HG03196 (cell line): ENCODE measurements around the gene OLFML1.

Experiments used
- ATAC-seq: cut with Tn5 transposase; IDR thresholded peaks from one replicate; pipeline ENCODE4 v1.9.1; 2021; ENCODE audit not compliant: unreplicated experiment

OLFML1 gene

DNA sequence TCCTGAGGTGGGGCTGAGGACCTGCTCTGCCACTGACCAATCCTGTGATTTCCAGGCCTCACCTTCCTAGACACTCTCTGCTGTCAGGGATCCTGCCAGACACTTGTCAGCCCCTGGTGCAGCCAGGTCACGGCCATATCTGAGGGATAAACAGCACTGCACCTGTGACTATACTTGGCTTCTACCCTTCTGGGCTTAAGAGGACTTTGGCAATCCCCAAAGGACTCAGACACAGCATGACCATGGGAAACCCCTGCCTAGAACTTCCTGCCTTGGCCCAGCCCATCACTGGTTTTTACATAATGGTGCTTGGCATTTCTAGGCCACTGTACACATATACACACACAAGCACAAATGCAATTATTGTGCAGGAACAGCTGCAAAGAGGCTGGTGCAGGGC is 11.6 kb upstream of the OLFML1 start:
- peak; percentile 86 for ATAC-seq

- no peak for ATAC-seq
Measured at GRCh38 chr11:7480113-7480512, 5.2 kb upstream of the OLFML1 start.

GRCh38 chr11:7484131-7484530 is 1.2 kb upstream of the OLFML1 start:
- no peak for ATAC-seq

DNA sequence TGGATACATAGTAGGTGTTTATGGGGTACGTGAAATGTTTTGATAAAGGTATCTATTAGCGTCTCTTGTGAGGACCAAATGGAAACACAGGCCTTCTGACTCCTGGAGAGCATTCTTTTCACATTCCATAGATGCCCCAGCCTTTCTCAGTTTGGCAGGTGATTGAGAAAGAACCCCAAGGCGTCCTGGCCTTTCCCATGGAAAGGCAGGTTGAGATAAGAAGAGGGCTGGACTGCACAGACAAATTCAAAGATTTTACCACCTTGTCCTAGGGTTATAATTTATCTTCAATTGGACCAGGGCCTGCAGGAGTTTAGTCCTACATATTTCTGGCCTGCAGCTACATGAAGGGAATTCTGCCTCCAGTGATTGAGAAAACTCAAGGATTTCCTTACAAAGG is 661 bp upstream of the OLFML1 start:
- no peak for ATAC-seq

DNA sequence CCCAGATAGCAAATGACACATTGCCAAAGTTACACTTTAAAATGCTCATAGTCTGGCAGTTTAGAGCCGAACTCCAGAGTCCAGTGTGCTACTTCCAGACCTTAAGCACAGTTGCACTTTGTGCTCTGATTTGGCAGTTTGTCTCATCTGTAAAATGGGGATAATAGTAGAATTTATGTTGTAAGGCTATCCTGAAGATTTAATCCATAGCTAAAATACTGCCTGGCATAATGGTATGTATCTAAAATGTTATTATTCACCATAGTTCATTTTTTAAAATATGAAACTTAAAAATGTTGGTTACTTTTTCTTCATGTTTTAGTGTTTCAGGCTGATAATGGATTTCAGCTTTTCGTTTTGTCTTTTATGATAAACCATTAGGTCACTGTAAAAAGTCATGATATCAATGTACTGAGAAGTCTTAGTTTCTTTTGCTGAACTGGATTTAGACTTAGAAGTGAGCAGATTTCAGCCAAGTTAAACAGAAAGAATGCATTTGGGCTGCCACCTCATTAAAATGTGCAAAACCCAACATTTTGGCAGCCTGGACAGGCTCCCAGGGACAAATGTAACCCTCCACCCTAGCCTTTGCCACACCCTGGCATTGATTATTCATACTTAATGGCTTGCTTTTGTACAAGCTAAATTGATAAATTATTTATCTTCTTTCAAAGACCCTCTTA is 933 bp downstream of the OLFML1 start:
- ATAC-seq: no peak

DNA sequence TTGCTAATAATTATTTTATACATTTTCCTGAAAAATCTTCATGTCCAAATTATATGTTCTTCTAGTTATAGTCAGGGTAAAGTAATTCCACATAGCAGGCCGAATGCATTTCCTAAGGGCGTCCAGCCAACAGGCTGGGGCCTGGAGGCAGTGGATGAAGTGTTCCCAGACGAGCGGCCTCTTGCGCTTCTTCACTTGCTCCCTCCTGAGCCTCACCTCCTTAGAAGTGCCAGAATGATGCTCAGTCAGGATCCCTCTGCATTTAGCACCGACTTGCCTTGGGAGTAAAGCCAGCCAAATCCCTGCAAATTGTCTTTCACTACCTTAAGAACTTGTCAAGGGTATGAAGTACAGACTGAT is 1.5 kb downstream of the OLFML1 start:
- no peak for ATAC-seq

DNA sequence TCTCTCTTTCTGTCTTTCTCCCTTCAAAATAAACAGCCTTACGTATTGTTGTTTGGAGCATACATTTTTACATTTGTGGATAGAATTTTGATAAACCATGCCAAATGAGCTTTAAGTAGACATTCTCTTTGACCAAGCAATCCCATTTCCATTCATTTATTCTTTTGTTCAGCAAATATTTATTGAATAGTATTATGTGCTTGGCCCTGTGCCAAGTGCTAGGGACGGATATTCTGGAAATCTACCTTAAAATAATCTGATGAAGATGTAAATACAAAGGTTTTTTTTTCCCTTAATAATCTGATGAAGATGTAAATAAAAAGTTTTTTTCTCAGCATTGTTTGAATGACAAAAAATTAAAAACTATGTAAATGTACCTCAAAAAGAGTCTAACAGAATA is 2.1 kb downstream of the OLFML1 start:
- no peak for ATAC-seq

- no peak for ATAC-seq
Measured at GRCh38 chr11:7488681-7489080, 3.4 kb downstream of the OLFML1 start.

DNA sequence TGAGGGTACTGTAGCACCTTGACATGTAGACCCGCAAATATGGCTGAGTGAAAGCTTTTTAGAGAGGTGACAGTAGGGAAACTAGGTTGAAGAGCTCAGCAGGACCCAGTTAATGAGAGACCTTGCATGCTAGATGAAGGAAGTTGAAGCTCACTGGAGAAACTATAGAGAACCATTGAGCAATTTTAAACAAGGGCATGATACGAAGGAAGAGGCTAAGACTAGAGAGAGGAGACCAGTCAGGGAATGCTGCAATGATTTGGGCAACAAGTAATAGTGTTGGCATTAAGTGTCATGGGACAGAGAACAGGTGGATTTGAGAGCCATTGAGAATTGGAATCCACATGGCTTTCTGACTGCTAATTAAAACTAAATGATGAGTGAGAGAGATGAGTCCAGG is 4.1 kb downstream of the OLFML1 start:
- no peak for ATAC-seq

GRCh38 chr11:7490054-7490453 is 4.7 kb downstream of the OLFML1 start:
- no peak for ATAC-seq

- no peak for ATAC-seq
Measured at GRCh38 chr11:7490535-7490934, 5.2 kb downstream of the OLFML1 start.

DNA sequence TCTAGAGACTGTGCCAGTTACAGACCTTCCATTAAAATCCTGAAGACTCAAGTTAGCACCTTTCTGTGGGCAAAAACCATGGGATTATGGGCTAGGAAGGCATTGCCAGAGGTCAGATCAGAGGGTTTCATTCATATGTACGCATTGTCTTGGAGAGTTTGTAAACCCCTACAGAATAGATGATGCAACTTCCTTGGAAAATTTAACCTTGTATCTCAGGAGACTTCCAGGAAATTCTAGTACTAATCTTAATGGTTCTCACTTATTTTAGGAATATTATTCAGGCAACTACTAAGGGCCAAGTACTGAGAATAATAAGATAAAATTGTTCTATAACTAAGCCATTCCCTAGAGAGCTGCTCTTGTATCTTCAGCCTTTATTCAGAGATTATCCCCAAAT is 6.9 kb downstream of the OLFML1 start:
- ATAC-seq: no peak

GRCh38 chr11:7493670-7494069 is 8.4 kb downstream of the OLFML1 start:
- no peak for ATAC-seq

DNA sequence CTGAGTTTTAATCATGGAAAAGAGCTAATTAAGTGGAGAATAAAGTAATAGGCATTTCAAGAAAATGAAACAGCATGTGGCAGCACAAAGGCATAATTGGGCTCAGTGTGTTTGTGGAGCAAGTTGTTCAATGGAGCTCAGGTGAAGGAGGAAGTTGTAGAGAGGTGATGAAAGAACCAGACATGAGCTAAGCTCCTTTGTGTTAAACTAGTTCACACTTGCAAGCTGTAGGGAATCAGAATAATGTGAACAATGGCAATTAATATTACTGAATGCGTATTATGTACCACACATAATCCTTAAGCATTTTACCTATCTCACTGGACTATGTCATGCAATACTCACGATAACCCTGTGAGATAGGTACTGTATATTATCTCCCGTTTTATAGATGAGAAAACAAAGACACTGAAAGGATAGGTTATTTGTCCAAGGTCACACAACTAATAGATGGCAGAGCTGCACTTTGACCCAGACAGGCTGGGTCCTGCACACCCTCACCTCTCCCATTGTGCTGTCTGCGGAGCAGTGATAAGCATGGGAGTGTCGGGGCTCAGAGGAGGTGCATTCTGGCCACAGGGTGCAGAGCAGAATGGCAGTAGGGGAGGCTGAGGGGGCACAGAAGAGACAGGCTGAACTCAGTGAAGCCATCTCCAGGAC is 8.9 kb downstream of the OLFML1 start:
- no peak for ATAC-seq

DNA sequence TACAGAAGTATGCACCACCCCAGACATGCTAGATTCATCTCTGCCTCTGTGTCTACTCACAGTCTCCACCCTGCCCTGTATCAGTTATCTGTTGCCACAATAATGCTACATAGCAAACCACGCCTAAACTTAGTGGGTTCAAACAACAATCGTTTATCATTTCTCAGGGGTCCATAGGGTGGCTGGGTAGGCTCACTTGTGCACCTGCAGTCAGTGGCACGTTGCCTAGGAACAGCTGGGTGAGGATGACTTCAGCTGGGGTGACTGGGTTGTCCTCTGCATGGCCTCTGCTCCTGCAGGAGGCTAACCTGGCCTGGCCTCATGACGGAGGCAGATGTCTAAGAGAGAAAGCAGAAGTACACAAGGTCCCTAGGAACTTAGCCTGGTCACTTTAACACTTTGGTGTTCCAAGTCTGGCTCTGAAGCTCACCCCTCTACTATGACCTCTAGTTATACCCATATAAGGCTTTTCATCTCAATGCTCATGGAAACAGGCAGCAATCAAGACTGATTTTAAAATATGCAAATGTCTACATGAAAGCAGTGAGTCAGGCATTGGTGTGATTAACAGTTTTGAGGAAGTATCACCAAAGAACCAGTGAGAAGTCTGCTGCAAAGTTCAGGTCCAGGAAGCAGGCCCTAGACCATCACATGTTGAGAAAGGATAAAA is 10.7 kb downstream of the OLFML1 start:
- ATAC-seq: peak; percentile 84

- no peak for ATAC-seq
Measured at GRCh38 chr11:7498193-7498592, 12.9 kb downstream of the OLFML1 start.

GRCh38 chr11:7499081-7499480 is 13.8 kb downstream of the OLFML1 start:
- ATAC-seq: no peak

DNA sequence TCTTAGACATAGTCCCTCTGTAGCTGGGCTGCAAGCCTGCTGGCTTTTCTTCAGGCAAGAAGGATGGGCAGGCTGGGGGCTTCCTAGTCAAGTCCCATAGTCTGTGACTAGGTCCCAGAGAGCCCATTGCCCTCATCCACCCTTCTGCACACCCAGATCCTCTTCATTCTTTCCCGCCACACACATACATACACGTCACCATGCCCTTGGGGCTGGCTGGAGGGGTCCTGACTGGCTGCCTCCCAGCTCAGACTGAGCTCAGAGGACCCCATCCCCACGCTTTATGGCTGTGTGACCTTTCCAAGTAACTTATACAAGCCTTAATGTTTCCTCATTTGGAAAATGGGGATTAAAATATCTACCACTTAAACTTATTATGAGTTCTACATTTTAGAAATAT is 14.9 kb downstream of the OLFML1 start:
- no peak for ATAC-seq

- no peak for ATAC-seq
Measured at GRCh38 chr11:7501251-7501650, 15.9 kb downstream of the OLFML1 start.

DNA sequence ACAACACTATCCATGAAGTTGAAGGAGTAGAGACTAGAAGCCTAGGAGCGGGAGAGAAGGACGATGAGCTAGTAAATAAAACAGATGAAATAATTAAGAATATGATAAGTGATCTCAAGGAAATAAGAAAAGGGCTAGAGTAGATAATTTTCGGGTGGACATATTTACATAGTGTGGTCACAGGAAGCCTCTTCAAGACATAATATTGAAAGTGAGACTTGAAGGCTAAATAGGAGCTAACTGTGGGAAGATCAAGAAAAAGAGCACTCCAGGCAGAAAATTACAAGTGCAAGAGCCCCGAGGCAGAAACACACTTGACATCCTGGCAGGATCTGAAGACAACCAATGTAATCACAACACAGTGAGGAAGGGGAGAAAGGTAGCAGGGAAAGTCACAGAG is 16.6 kb downstream of the OLFML1 start:
- no peak for ATAC-seq

- no peak for ATAC-seq
Measured at GRCh38 chr11:7506243-7506642, 20.9 kb downstream of the OLFML1 start.

GRCh38 chr11:7508087-7508486 is 22.8 kb downstream of the OLFML1 start:
- no peak for ATAC-seq

- no peak for ATAC-seq
Measured at GRCh38 chr11:7509966-7510365, 24.7 kb downstream of the OLFML1 start.
